ENCODE results near the gene SORCS1.

The SORCS1 gene

DNA sequence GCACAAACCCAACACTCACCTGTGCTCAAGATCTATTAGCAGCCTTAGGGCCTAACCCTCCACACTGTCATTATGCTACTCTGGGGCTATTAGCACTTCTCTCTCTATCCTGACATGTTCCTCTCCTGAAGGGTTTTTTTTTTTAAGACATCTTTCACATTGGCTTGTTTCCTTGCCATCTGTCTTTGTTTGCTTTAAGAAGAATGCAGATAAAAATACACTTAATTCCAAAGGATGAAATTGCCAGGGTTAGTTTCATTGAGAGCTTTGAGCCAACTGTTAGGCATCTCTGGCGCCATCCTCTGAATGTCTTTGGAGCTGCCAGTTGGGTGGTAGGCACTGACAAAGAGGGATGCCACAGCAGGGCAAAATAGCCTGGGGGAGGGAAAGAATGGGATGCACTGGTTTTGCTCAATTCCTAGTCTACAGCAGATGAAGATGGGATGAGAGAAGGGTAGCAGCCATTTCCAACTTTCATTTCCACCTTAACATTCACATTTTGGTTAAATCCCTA lies 399.2 kb downstream of the SORCS1 start:
- no peak for DNase-seq (ENCODE audit: extremely low read depth in 1 of 2, low read depth in 1 of 2)

GRCh38 chr10:106764360-106764759 lies 400.1 kb downstream of the SORCS1 start:
- DNase-seq (ENCODE audit: extremely low read depth in 1 of 2, low read depth in 1 of 2), result no peak

GRCh38 chr10:106761906-106762305 lies 402.6 kb downstream of the SORCS1 start:
- DNase-seq (ENCODE audit: extremely low read depth in 1 of 2, low read depth in 1 of 2), result no peak

DNA sequence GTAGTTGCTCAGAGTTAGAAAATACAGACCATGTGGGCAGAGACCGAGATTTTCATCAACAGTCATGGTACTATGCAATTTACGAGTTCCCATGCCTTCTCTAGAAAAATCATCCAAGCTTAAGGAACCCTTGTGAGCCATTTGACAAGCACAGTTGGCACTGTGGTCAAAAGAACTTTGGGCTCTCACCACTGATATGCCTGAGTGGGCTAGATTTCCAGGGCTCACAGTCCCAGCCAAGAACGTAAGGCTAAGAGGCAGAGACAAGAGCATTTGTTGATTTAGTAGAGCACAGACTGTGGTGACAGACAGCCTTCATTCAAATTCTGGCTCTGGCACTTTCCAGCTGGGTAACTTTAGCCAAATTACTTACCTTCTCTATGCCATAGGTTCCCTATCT lies 407.0 kb downstream of the SORCS1 start:
- DNase-seq (ENCODE audit: extremely low read depth in 1 of 2, low read depth in 1 of 2), result no peak

GRCh38 chr10:106751091-106751490 lies 413.4 kb downstream of the SORCS1 start:
- no peak for DNase-seq (ENCODE audit: extremely low read depth in 1 of 2, low read depth in 1 of 2)

DNA sequence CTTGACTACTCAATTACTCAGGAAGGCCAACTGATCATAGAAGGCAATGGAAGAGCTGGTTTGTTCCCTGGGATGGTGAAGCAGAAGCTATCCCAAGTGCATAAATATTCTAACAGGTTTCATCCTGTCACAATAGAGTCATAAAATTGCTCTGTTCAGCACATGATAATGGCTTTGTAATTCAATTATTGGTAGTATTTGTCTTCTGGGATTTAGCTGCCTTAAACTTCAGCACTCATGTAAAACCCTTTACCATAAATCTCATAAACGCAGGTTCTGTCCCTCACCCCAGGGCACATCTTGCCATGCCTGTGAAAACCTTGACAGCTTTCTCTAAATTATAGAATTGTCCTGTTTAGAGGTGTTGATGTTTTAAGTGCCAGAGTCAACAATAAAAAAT lies 417.6 kb downstream of the SORCS1 start:
- no peak for DNase-seq (ENCODE audit: extremely low read depth in 1 of 2, low read depth in 1 of 2)

- DNase-seq (ENCODE audit: extremely low read depth in 1 of 2, low read depth in 1 of 2), result no peak
Observed at GRCh38 chr10:106741006-106741530, 423.4 kb downstream of the SORCS1 start.

- DNase-seq (ENCODE audit: extremely low read depth in 1 of 2, low read depth in 1 of 2), result no peak
Observed at GRCh38 chr10:106740071-106740470, 424.4 kb downstream of the SORCS1 start.

- no peak for DNase-seq (ENCODE audit: extremely low read depth in 1 of 2, low read depth in 1 of 2)
Observed at GRCh38 chr10:106734220-106734619, 430.3 kb downstream of the SORCS1 start.

GRCh38 chr10:106728232-106728631 lies 436.3 kb downstream of the SORCS1 start:
- no peak for DNase-seq (ENCODE audit: extremely low read depth in 1 of 2, low read depth in 1 of 2)

DNA sequence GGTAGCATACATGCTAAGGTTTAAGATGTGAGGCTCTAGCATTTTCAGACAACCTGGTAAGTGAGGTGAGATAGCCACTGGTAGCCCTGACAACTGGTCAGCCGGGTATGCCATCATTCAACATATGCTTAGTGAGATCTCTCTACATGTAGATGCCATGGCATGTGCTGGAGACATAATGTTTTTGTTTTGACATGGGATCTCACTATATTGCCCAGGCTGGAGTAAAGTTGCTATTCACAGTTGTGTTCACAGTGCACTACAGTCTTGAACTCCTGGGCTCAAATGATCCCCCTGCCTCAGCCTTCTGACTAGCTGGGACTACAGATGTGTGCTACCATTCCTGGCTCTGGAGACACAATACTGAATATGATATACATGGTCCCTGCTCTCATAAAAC lies 437.3 kb downstream of the SORCS1 start:
- DNase-seq (ENCODE audit: extremely low read depth in 1 of 2, low read depth in 1 of 2), result no peak

GRCh38 chr10:106722524-106722923 lies 442.0 kb downstream of the SORCS1 start:
- DNase-seq (ENCODE audit: extremely low read depth in 1 of 2, low read depth in 1 of 2), result no peak

DNA sequence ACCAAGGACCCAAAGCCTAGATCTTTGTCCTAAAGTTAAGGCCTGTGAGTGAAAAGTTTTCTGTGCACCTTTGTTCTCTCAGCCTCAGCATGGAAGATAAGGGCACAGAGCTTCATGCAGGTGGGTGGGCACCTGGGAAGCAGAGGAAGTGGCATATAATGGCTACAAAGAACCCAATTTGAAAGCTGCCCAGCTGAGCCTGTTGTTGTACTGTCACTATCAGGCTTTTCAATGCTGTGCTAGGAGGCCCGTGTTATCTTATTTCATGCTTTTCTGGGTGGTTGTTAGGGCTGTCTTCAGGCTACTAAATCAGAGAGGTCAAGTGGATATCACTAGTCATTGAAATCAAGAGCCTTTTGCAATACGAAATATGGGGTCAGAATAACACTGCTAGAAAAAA lies 443.8 kb downstream of the SORCS1 start:
- DNase-seq (ENCODE audit: extremely low read depth in 1 of 2, low read depth in 1 of 2), result no peak

DNA sequence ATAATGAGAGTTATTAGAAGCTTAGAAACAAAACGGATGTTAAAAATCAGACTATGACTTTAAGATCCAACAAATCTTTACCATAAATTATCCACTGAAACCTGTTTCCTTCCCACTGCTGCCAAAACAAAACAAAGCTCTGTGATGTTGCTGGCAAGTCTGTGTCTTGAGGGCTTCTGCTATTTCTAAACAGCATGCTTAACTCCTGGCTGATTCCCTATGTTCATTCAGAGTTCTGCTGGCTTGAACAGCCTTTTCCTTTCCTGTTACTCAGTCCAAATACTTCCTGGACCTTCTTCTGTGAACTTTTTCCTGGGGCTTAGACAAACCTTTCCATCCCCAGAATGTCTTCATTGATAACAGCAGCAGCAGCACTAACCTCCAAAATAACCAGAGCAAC lies 448.1 kb downstream of the SORCS1 start:
- no peak for DNase-seq (ENCODE audit: extremely low read depth in 1 of 2, low read depth in 1 of 2)

GRCh38 chr10:106714734-106715555 lies 449.6 kb downstream of the SORCS1 start:
- no peak for DNase-seq (ENCODE audit: extremely low read depth in 1 of 2, low read depth in 1 of 2)

DNA sequence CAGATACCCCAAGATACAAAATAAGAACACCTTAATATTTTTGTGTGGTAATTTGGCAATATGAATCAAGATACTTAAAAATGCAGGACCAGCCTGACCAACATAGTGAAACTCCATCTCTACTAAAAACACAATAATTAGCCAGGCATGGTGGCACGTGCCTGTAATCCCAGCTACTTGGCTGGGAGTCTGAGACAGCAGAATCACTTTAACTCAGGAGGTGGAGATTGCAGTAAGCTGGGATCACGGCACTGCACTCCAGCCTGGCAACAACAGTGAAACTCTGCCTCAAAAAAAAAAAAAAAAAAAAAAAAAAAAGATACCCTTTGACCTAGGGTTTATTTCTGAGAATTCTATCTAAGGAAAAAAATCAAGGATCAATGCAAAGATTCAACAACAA lies 450.7 kb downstream of the SORCS1 start:
- DNase-seq (ENCODE audit: extremely low read depth in 1 of 2, low read depth in 1 of 2), result no peak

DNA sequence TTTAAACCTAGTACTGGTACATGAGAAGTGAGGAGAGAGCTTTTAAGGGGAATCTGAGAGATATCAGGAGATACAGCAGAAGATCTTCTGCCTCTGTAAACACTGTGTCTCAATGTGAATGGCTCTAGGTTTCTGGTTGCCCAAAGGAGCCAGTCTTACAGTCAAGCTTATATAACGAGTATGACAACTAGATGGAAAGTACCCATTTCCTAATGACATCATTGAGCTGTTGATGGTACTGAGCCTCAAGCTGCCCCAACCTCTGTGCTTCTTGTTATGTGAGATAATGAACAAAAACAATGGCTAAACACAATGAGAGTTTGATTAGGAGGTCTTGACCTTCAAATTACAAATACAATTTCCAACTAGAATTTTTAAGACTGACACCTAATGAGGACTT lies 451.5 kb downstream of the SORCS1 start:
- no peak for DNase-seq (ENCODE audit: extremely low read depth in 1 of 2, low read depth in 1 of 2)

DNA sequence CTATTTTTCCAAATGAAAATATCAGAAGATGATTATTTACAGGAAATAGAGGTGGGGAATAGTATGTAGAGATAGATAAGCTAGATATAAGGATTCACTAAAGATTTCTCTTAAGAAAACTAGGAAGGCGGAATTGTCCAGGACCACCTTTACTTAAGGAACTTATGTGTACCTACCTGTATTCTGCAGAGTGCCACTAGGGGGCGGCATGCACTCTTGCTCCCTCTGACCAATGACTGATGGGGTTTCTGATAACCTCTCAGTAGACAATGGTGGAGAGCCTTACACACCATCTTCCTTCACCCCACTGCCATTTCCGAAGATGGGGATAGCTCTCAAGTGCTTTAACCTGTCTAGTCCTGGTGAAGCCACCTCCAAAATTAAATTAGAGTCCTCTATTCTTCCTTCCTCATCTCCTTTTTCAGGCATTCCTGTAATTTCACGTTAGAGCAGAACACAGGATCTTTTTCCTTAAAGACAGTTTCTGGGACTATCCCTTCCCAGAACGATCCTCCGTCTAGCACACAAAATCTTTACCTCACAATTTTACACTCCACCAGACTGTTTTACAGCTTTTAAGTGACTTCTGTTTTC lies 453.1 kb downstream of the SORCS1 start:
- DNase-seq (ENCODE audit: extremely low read depth in 1 of 2, low read depth in 1 of 2), result peak in 1 of 2 donors; percentile 11

- no peak for DNase-seq (ENCODE audit: extremely low read depth in 1 of 2, low read depth in 1 of 2)
Observed at GRCh38 chr10:106708506-106708905, 456.0 kb downstream of the SORCS1 start.

GRCh38 chr10:106707657-106708056 lies 456.8 kb downstream of the SORCS1 start:
- no peak for DNase-seq (ENCODE audit: extremely low read depth in 1 of 2, low read depth in 1 of 2)

- no peak for DNase-seq (ENCODE audit: extremely low read depth in 1 of 2, low read depth in 1 of 2)
Observed at GRCh38 chr10:106706127-106706526, 458.4 kb downstream of the SORCS1 start.

- no peak for DNase-seq (ENCODE audit: extremely low read depth in 1 of 2, low read depth in 1 of 2)
Observed at GRCh38 chr10:106705681-106706100, 458.8 kb downstream of the SORCS1 start.

All from stimulated activated CD8-positive, alpha-beta memory T cell treated with anti-CD3 and anti-CD28 coated beads, Interleukin-7, amount 100 ng/mL, for 48 hours (primary cell).